GM12878 (cell line): ENCODE results near the gene PLEKHN1. TPM values are rescaled to one million over a fixed set of nuclear protein-coding genes. Genes with fewer than 3 reads are reported as not detected.

Experiments used
- ATAC-seq: fragments of 200-7000 bp; cut with Tn5 transposase; 3 replicates; pipeline ENCODE4 v1.9.1; 2020; ENCODE audit warnings: mild to moderate bottlenecking, moderate library complexity
- BruUV-seq: library from RNA; stranded (reverse); fragments of 400-500 nt; replicated peaks from 2 replicates; lab custom pipeline; 2021; lab: Mats Ljungman, UMichigan
- CTCF ChIA-PET: fragments of 300-600 bp; sonication (Branson Sonifier 250); formaldehyde crosslinking; extraction: SDS; loops from one replicate; lab custom pipeline; 2021; ENCODE audit warnings: inconsistent platforms; lab: Yijun Ruan, JAX
- POLR2A ChIA-PET: fragments of 350-600 bp; formaldehyde crosslinking; extraction: SDS; loops from one replicate; lab custom pipeline; 2021; ENCODE audit warnings: inconsistent platforms; lab: Charles Lee
- RAD21 ChIA-PET: fragments of 300-600 bp; sonication (Branson Sonifier 250); formaldehyde crosslinking; loops from one replicate; lab custom pipeline; 2023; ENCODE audit warnings: antibody characterized with exemption; ENCODE audit not compliant: unreplicated experiment; lab: Charles Lee
- SMC1A ChIA-PET: fragments of 300-600 bp; sonication (Branson Sonifier 250); formaldehyde crosslinking; loops from one replicate; lab custom pipeline; 2023; ENCODE audit not compliant: unreplicated experiment, uncharacterized antibody; lab: Charles Lee
- DNase-seq: peaks from one replicate; pipeline ENCODE4 v3.0.0-alpha.2; 2011; ENCODE audit warnings: low read depth, low spot score
- FAIRE-seq: peaks from 3 replicates; lab custom pipeline; 2011; peaks lifted over from hg19 to GRCh38; lab: Jason Lieb, UNC
- H2AFZ ChIP-seq: 2 replicates; pipeline ENCODE4 v1.6.0; 2011; ENCODE audit warnings: low read depth, low read length, control low read depth; ENCODE audit not compliant: control insufficient read depth
- H3K27ac ChIP-seq: 2 replicates; pipeline ENCODE4 v1.5.1; 2011; ENCODE audit warnings: control low read depth; ENCODE audit not compliant: control insufficient read depth, insufficient read depth
- H3K27me3 ChIP-seq, 2 experiments: replicated peaks in 1 of 2; 2 replicates each; pipeline versions ENCODE4 v1.6.0 to v1.6.1; 2011; ENCODE audit warnings: low read length in 1 of 2; ENCODE audit not compliant: control insufficient read depth in 2 of 2, insufficient read depth in 2 of 2
- H3K36me3 ChIP-seq, 2 experiments: 2 replicates each; pipeline ENCODE4 v1.5.1; 2011; ENCODE audit warnings: low read length in 1 of 2; ENCODE audit not compliant: control insufficient read depth in 2 of 2, insufficient read depth in 2 of 2
- H3K4me1 ChIP-seq: 2 replicates; pipeline ENCODE4 v1.6.1; 2011; ENCODE audit warnings: mild to moderate bottlenecking, low read length, moderate library complexity, mixed read lengths; ENCODE audit not compliant: control insufficient read depth, insufficient read depth
- H3K4me2 ChIP-seq: 2 replicates; pipeline ENCODE4 v1.6.0; 2011; ENCODE audit warnings: control low read depth; ENCODE audit not compliant: control insufficient read depth, insufficient read depth
- H3K4me3 ChIP-seq: fragments of 200-600 bp; sonication (generic); 2 replicates; pipeline ENCODE4 v1.5.1; 2016
- H3K79me2 ChIP-seq: 2 replicates; pipeline ENCODE4 v1.6.0; 2011; ENCODE audit warnings: low read length; ENCODE audit not compliant: control insufficient read depth, insufficient read depth
- H3K9ac ChIP-seq: 2 replicates; pipeline ENCODE4 v1.8.0; 2011; ENCODE audit warnings: low read length, control low read depth, mixed read lengths; ENCODE audit not compliant: control insufficient read depth, insufficient read depth
- H3K9me3 ChIP-seq: replicated peaks from 3 replicates; pipeline ENCODE4 v1.5.1; 2011; ENCODE audit warnings: mild to moderate bottlenecking, low read length; ENCODE audit not compliant: control insufficient read depth, insufficient read depth
- H4K20me1 ChIP-seq: 2 replicates; pipeline ENCODE4 v1.6.0; 2011; ENCODE audit not compliant: control insufficient read depth, insufficient read depth
- TCF12 ChIP-seq: IDR thresholded peaks from 2 replicates; pipeline ENCODE4 v1.6.1; 2011; ENCODE audit warnings: low read depth, mild to moderate bottlenecking, low read length
- USF1 ChIP-seq: IDR thresholded peaks from 2 replicates; pipeline ENCODE4 v1.6.1; 2011; ENCODE audit warnings: borderline replicate concordance, low read depth, mild to moderate bottlenecking, moderate library complexity, mixed read lengths, low read length; ENCODE audit not compliant: insufficient read depth; ENCODE audit errors: extremely low read length
- WGBS: methylation state at CpG from one replicate; pipeline ENCODE4 v1.1.6; 2016; ENCODE audit warnings: low lambda C conversion rate; ENCODE audit not compliant: insufficient replicate concordance, insufficient coverage; ENCODE audit errors: missing lambda C conversion rate; 5-methylcytosine and 5-hydroxymethylcytosine counted together
- in situ Hi-C: fragments of 300-500 bp; cut with MboI; formaldehyde crosslinking; loops from 9 replicates; pipeline ENCODE4 v1.14.3; 2018; ENCODE audit warnings: mixed read lengths
- intact Hi-C: fragments of 100-400 bp; cut with micrococcal nuclease; formaldehyde crosslinking; loops from one replicate; pipeline ENCODE4 v1.14.2; 2022; ENCODE audit not compliant: unreplicated experiment
- polyA plus RNA-seq, 11 experiments: library from polyadenylated mRNA; depleted of rRNA in 4 of 11; unstranded in 6 of 11; stranded (reverse) in 5 of 11; fragments of >200 nt; fragmentation: Nextera tagmentation in 4 of 11; fragmentation: Illumina TruSeq in 1 of 11; extraction: Ambion mirVana in 4 of 11; extraction: Trizol in 1 of 11; gene quantifications; 1 replicate in 1 of 11; 2 replicates in 10 of 11; pipeline versions ENCODE4 v1.2.1 to v1.2.3, GENCODE V29; 2011 to 2016; ENCODE audit warnings: inconsistent platforms in 2 of 11, missing spikeins in 2 of 11, low read depth in 1 of 11
- total RNA-seq, 4 experiments: library from RNA; depleted of rRNA in 3 of 4; stranded (reverse); fragments of >200 nt in 3 of 4; fragmentation: Illumina TruSeq in 1 of 4; extraction: Trizol in 1 of 4; gene quantifications; 2 replicates each; pipeline versions ENCODE4 v1.2.1 to v1.2.3, GENCODE V29; 2013 to 2021
- TF ChIP-seq, protein P1 (sequence below): IDR thresholded peaks from 2 replicates; pipeline ENCODE4 v1.6.1; 2011; ENCODE audit warnings: borderline replicate concordance, low read depth, mild to moderate bottlenecking, moderate library complexity, low read length; ENCODE audit not compliant: insufficient read depth, poor library complexity, severe bottlenecking

Gene PLEKHN1
- total and polyA plus RNA-seq, 10 of the 15 experiments (the other 5 are each of a cell fraction or from before 2014, with no cell fraction given), result 0.04 to 0.26 (median 0.18) TPM; not detected in 6

- Histone ChIP-seq H3K27ac (no peak overlapping the region), H3K4me1 (no peaks in the 10 kb centered on the region), H3K9me3 (no peaks in the 10 kb centered on the region; the same call in 2 of the 3 replicates), H3K9ac (no peak overlapping the region), H3K4me3 (no peak overlapping the region), H3K79me2 (no peaks in the 10 kb centered on the region), H2AFZ (no peak overlapping the region), H3K4me2 (no peak overlapping the region), H4K20me1 (no peaks in the 10 kb centered on the region), H3K36me3 (no peaks in the 10 kb centered on the region), H3K27me3 (no peaks in the 10 kb centered on the region)
- ChIA-PET RAD21 (no interaction called here), SMC1A (no interaction called here), CTCF (no interaction called here), POLR2A (no interaction called here)
- TF ChIP-seq TCF12 (peak; percentile 25; the same call in 1 of the 2 replicates), USF1 (no peak)
- TF ChIP-seq, protein P1, sequence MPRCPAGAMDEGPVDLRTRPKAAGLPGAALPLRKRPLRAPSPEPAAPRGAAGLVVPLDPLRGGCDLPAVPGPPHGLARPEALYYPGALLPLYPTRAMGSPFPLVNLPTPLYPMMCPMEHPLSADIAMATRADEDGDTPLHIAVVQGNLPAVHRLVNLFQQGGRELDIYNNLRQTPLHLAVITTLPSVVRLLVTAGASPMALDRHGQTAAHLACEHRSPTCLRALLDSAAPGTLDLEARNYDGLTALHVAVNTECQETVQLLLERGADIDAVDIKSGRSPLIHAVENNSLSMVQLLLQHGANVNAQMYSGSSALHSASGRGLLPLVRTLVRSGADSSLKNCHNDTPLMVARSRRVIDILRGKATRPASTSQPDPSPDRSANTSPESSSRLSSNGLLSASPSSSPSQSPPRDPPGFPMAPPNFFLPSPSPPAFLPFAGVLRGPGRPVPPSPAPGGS, result peak; percentile 52
- in situ Hi-C loops (no loop called here), intact Hi-C loops (no loop called here)
- no TSS peak for BruUV-seq
- no peak for DNase-seq
- no peak for FAIRE-seq
- no peak for ATAC-seq
- WGBS, result 78% methylated on average over 23 of the region's 44 CpGs
Measured at GRCh38 chr1:978069-978834, 12.0 kb downstream of the PLEKHN1 start.
